CD8-positive, alpha-beta memory T cell (primary cell): ENCODE data around the gene PTP4A1. TPM values are rescaled to one million over a fixed set of nuclear protein-coding genes. Genes with fewer than 3 reads are reported as not detected.

Experiments used
- CTCF ChIA-PET: fragments of 350-600 bp; sonication (Branson Sonifier 250); formaldehyde crosslinking; loops from one replicate; lab custom pipeline; 2021; ENCODE audit warnings: antibody characterized with exemption; lab: Charles Lee
- POLR2A ChIA-PET: fragments of 350-600 bp; sonication (Branson Sonifier 250); formaldehyde crosslinking; loops from one replicate; lab custom pipeline; 2021; ENCODE audit warnings: antibody characterized with exemption; lab: Charles Lee
- DNase-seq, 5 donors: peaks; one replicate each; pipeline versions ENCODE4 v3.0.0 to v3.0.0-alpha.2; 2020 to 2022; ENCODE audit warnings: mixed read lengths in 1 of 5
- H3K27ac ChIP-seq: one replicate; pipeline ENCODE4 v1.7.0; 2013; ENCODE audit warnings: low read depth, mild to moderate bottlenecking, low read length, moderate library complexity
- H3K27me3 ChIP-seq: 2 replicates; pipeline ENCODE4 v1.7.0; 2013; ENCODE audit warnings: low read length, mild to moderate bottlenecking; ENCODE audit not compliant: insufficient read depth, poor library complexity, severe bottlenecking
- H3K36me3 ChIP-seq: 2 replicates; pipeline ENCODE4 v1.7.0; 2013; ENCODE audit warnings: mild to moderate bottlenecking, low read length, moderate library complexity; ENCODE audit not compliant: insufficient read depth
- H3K4me1 ChIP-seq: 2 replicates; pipeline ENCODE4 v1.7.0; 2013; ENCODE audit warnings: mild to moderate bottlenecking, low read length, moderate library complexity; ENCODE audit not compliant: insufficient read depth
- H3K4me3 ChIP-seq: 2 replicates; pipeline ENCODE4 v1.7.0; 2013; ENCODE audit warnings: mild to moderate bottlenecking, low read length
- H3K9me3 ChIP-seq: 2 replicates; pipeline ENCODE4 v1.7.0; 2013; ENCODE audit warnings: mild to moderate bottlenecking, low read length
- H3K27ac Mint-ChIP-seq, 8 donors: one replicate each; pipeline ENCODE4 v1.8.0; 2020 to 2021; ENCODE audit warnings: mixed read lengths in 8 of 8, mild to moderate bottlenecking in 6 of 8, inconsistent platforms in 3 of 8, moderate library complexity in 3 of 8
- H3K27me3 Mint-ChIP-seq, 2 donors: one replicate each; pipeline ENCODE4 v1.8.0; 2020 to 2021; ENCODE audit warnings: mixed read lengths in 2 of 2, mild to moderate bottlenecking in 1 of 2, moderate library complexity in 1 of 2
- H3K36me3 Mint-ChIP-seq, 3 donors: one replicate each; pipeline ENCODE4 v1.8.0; 2020 to 2021; ENCODE audit warnings: mixed read lengths in 3 of 3, inconsistent platforms in 1 of 3, mild to moderate bottlenecking in 1 of 3
- H3K4me1 Mint-ChIP-seq, 3 donors: one replicate each; pipeline ENCODE4 v1.8.0; 2020 to 2021; ENCODE audit warnings: mixed read lengths in 3 of 3, inconsistent platforms in 1 of 3, mild to moderate bottlenecking in 1 of 3
- H3K4me3 Mint-ChIP-seq, 7 donors: one replicate each; pipeline ENCODE4 v1.8.0; 2020 to 2021; ENCODE audit warnings: mixed read lengths in 7 of 7, mild to moderate bottlenecking in 6 of 7, moderate library complexity in 4 of 7, inconsistent platforms in 2 of 7
- H3K9me3 Mint-ChIP-seq, 5 donors: one replicate each; pipeline ENCODE4 v1.8.0; 2020 to 2022; ENCODE audit warnings: mixed read lengths in 5 of 5, mild to moderate bottlenecking in 3 of 5, moderate library complexity in 2 of 5, inconsistent platforms in 1 of 5
- polyA plus RNA-seq: library from polyadenylated mRNA; unstranded; fragments of 300-500 nt; fragmentation: Illumina TruSeq; gene quantifications from one replicate; pipeline ENCODE4 v1.2.3, GENCODE V29; 2021
- total RNA-seq, 2 experiments: library from RNA; stranded (reverse); gene quantifications; one replicate each; pipeline ENCODE4 v1.2.3, GENCODE V29; 2021

PTP4A1 gene
- total and polyA plus RNA-seq, 3 experiments from 2014 or later, result 54.3 to 107 (median 92.3) TPM

- no peaks in the 10 kb centered on the region for H3K9me3 ChIP-seq
- Mint-ChIP-seq H3K4me3 (no peak overlapping the region), H3K9me3 (no peaks in the 10 kb centered on the region), H3K36me3 (peaks cover 12 to 62% (median 19%) of the 10 kb centered on the region in 3 donors), H3K27ac (no peak overlapping the region), H3K27me3 (no peaks in the 10 kb centered on the region), H3K4me1 (peaks cover 21 to 35% (median 33%) of the 10 kb centered on the region in 3 donors)
- ChIA-PET CTCF (no interaction called here), POLR2A (no interaction called here)
- peaks cover 14% of the 10 kb centered on the region for H3K4me1 ChIP-seq
- H3K27ac ChIP-seq, result no peak overlapping the region
- H3K36me3 ChIP-seq, result peaks cover 42% of the 10 kb centered on the region
- H3K4me3 ChIP-seq, result no peak overlapping the region
- no peaks in the 10 kb centered on the region for H3K27me3 ChIP-seq
- no peak for DNase-seq
These were observed 6.5 kb downstream of the PTP4A1 start for GRCh38 chr6:63578757-63579156.

GRCh38 chr6:63579937-63580703 is 7.8 kb downstream of the PTP4A1 start:
- POLR2A ChIA-PET, result no interaction called here
- Mint-ChIP-seq H3K27me3 (no peaks in the 10 kb centered on the region), H3K4me3 (no peak overlapping the region), H3K9me3 (no peaks in the 10 kb centered on the region), H3K27ac (peak overlapping the region in 1 of 8 donors; percentile 9), H3K4me1 (peaks cover 9 to 22% (median 19%) of the 10 kb centered on the region in 3 donors), H3K36me3 (peaks cover 12 to 63% (median 19%) of the 10 kb centered on the region in 3 donors)
- Histone ChIP-seq H3K4me1 (peaks cover under 1% of the 10 kb centered on the region), H3K9me3 (no peaks in the 10 kb centered on the region), H3K36me3 (peaks cover 42% of the 10 kb centered on the region), H3K27ac (no peak overlapping the region), H3K27me3 (no peaks in the 10 kb centered on the region), H3K4me3 (no peak overlapping the region)
- CTCF ChIA-PET, result no interaction called here
- no peak for DNase-seq

- Histone ChIP-seq H3K4me3 (no peak overlapping the region), H3K9me3 (no peaks in the 10 kb centered on the region), H3K4me1 (no peaks in the 10 kb centered on the region), H3K36me3 (peaks cover 42% of the 10 kb centered on the region), H3K27ac (no peak overlapping the region), H3K27me3 (no peaks in the 10 kb centered on the region)
- Mint-ChIP-seq H3K36me3 (peaks cover 12 to 63% (median 19%) of the 10 kb centered on the region in 3 donors), H3K4me1 (peaks cover 7 to 17% (median 14%) of the 10 kb centered on the region in 3 donors), H3K27ac (peak overlapping the region in 1 of 8 donors; percentile 9), H3K27me3 (no peaks in the 10 kb centered on the region), H3K4me3 (no peak overlapping the region), H3K9me3 (no peaks in the 10 kb centered on the region)
- POLR2A ChIA-PET, result no interaction called here
- no peak for DNase-seq
- CTCF ChIA-PET, result no interaction called here
These were observed 8.4 kb downstream of the PTP4A1 start for GRCh38 chr6:63580704-63580961.

- no peak overlapping the region for H3K4me3 Mint-ChIP-seq
- ChIA-PET POLR2A (no interaction called here), CTCF (no interaction called here)
- Histone ChIP-seq H3K4me1 (no peaks in the 10 kb centered on the region), H3K9me3 (no peaks in the 10 kb centered on the region), H3K27me3 (no peaks in the 10 kb centered on the region), H3K27ac (no peak overlapping the region), H3K4me3 (no peak overlapping the region), H3K36me3 (peaks cover 39% of the 10 kb centered on the region)
- no peaks in the 10 kb centered on the region for H3K9me3 Mint-ChIP-seq
- H3K27ac Mint-ChIP-seq, result no peak overlapping the region
- no peak for DNase-seq
- H3K36me3 Mint-ChIP-seq, result peaks cover 12 to 58% (median 19%) of the 10 kb centered on the region in 3 donors
- peaks cover 0 to under 1% of the 10 kb centered on the region in 2 donors for H3K27me3 Mint-ChIP-seq
- H3K4me1 Mint-ChIP-seq, result peaks cover 3 to 10% (median 6%) of the 10 kb centered on the region in 3 donors
These were observed 9.2 kb downstream of the PTP4A1 start for GRCh38 chr6:63581355-63582013.

GRCh38 chr6:63582579-63583231 is 10.4 kb downstream of the PTP4A1 start:
- Mint-ChIP-seq H3K4me1 (no peaks in the 10 kb centered on the region), H3K27ac (no peak overlapping the region), H3K4me3 (no peak overlapping the region), H3K9me3 (no peaks in the 10 kb centered on the region), H3K27me3 (peaks cover 3 to 9% of the 10 kb centered on the region in 2 donors), H3K36me3 (peaks cover 5 to 47% (median 17%) of the 10 kb centered on the region in 3 donors)
- Histone ChIP-seq H3K4me1 (no peaks in the 10 kb centered on the region), H3K27ac (no peak overlapping the region), H3K27me3 (no peaks in the 10 kb centered on the region), H3K9me3 (no peaks in the 10 kb centered on the region), H3K36me3 (peaks cover 29% of the 10 kb centered on the region), H3K4me3 (no peak overlapping the region)
- CTCF ChIA-PET, result interaction anchor here (1.2 kb wide), 1 partner anchor 8 kb away, joined by 4 read pairs; no protein-coding TSS in a partner anchor
- POLR2A ChIA-PET, result interaction anchor here (1.2 kb wide), 1 partner anchor 52 kb away, joined by 6 read pairs; no protein-coding TSS in a partner anchor
- no peak for DNase-seq

- Histone ChIP-seq H3K27ac (no peak overlapping the region), H3K36me3 (peaks cover 28% of the 10 kb centered on the region), H3K4me1 (no peaks in the 10 kb centered on the region), H3K4me3 (no peak overlapping the region), H3K27me3 (no peaks in the 10 kb centered on the region), H3K9me3 (no peaks in the 10 kb centered on the region)
- ChIA-PET CTCF (interaction anchor here (1.2 to 2.0 kb wide), 3 partner anchors 9 to 14 kb away, joined by 4 to 8 read pairs (median 6); no protein-coding TSS in a partner anchor), POLR2A (interaction anchor here (1.2 kb wide), 1 partner anchor 51 kb away, joined by 6 read pairs; no protein-coding TSS in a partner anchor)
- no peak overlapping the region for H3K4me3 Mint-ChIP-seq
- H3K36me3 Mint-ChIP-seq, result peaks cover 5 to 38% (median 17%) of the 10 kb centered on the region in 3 donors
- H3K9me3 Mint-ChIP-seq, result no peaks in the 10 kb centered on the region
- H3K27me3 Mint-ChIP-seq, result peaks cover 5 to 11% of the 10 kb centered on the region in 2 donors
- peak overlapping the region in 1 of 8 donors; percentile 2 for H3K27ac Mint-ChIP-seq
- no peaks in the 10 kb centered on the region for H3K4me1 Mint-ChIP-seq
- DNase-seq, result no peak
These were observed 11.8 kb downstream of the PTP4A1 start for GRCh38 chr6:63584125-63584514.

GRCh38 chr6:63584566-63584965 is 12.3 kb downstream of the PTP4A1 start:
- Histone ChIP-seq H3K36me3 (peaks cover 24% of the 10 kb centered on the region), H3K9me3 (no peaks in the 10 kb centered on the region), H3K27ac (no peak overlapping the region), H3K27me3 (no peaks in the 10 kb centered on the region), H3K4me1 (no peaks in the 10 kb centered on the region), H3K4me3 (no peak overlapping the region)
- no peak overlapping the region for H3K4me3 Mint-ChIP-seq
- CTCF ChIA-PET, result interaction anchor here (1.2 to 2.0 kb wide), 3 partner anchors 10 to 14 kb away, joined by 4 to 8 read pairs (median 6); no protein-coding TSS in a partner anchor
- H3K27ac Mint-ChIP-seq, result no peak overlapping the region
- H3K9me3 Mint-ChIP-seq, result no peaks in the 10 kb centered on the region
- DNase-seq, result no peak
- no peaks in the 10 kb centered on the region for H3K4me1 Mint-ChIP-seq
- peaks cover 5 to 34% (median 17%) of the 10 kb centered on the region in 3 donors for H3K36me3 Mint-ChIP-seq
- peaks cover 5 to 11% of the 10 kb centered on the region in 2 donors for H3K27me3 Mint-ChIP-seq
- POLR2A ChIA-PET, result no interaction called here
